WI38 (cell line): ENCODE results near the gene TGFBR3.
"Not testable (repeated sequence)": the region's sequence is repeated elsewhere in the genome, so short reads cannot be mapped to it uniquely, and the experiment has no call there.

Experiments used
- H3K4me3 ChIP-seq: 2 replicates; pipeline ENCODE4 v1.5.1; 2011; ENCODE audit warnings: low read depth, mild to moderate bottlenecking, control low read depth, low read length
- TF ChIP-seq, protein P1 (sequence below): IDR thresholded peaks from 2 replicates; pipeline ENCODE4 v1.5.1; 2012; ENCODE audit warnings: low read depth, mild to moderate bottlenecking, control low read depth, low read length

The TGFBR3 gene

DNA sequence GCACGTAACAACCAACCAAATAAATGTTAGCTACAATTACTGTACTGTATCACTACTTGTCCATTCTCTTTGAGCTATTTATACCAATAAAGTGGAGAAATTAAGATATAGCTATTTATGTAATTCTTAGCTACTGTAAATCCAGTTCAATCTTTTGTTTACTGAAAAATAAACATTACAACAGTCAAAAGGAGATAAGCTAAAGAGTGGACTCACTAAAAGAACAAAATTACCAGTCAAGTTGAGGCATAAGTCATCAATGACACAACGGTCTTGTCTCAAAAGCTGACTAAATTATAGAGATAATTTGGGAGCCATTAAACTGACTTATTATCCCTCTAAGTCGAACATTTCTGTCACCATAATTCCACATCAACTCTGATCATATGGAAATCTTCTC lies 22.5 kb downstream of the TGFBR3 start:
- no peak overlapping the region for H3K4me3 ChIP-seq
- TF ChIP-seq, protein P1, sequence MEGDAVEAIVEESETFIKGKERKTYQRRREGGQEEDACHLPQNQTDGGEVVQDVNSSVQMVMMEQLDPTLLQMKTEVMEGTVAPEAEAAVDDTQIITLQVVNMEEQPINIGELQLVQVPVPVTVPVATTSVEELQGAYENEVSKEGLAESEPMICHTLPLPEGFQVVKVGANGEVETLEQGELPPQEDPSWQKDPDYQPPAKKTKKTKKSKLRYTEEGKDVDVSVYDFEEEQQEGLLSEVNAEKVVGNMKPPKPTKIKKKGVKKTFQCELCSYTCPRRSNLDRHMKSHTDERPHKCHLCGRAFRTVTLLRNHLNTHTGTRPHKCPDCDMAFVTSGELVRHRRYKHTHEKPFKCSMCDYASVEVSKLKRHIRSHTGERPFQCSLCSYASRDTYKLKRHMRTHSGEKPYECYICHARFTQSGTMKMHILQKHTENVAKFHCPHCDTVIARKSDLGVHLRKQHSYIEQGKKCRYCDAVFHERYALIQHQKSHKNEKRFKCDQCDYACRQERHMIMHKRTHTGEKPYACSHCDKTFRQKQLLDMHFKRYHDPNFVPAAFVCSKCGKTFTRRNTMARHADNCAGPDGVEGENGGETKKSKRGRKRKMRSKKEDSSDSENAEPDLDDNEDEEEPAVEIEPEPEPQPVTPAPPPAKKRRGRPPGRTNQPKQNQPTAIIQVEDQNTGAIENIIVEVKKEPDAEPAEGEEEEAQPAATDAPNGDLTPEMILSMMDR = no peak

DNA sequence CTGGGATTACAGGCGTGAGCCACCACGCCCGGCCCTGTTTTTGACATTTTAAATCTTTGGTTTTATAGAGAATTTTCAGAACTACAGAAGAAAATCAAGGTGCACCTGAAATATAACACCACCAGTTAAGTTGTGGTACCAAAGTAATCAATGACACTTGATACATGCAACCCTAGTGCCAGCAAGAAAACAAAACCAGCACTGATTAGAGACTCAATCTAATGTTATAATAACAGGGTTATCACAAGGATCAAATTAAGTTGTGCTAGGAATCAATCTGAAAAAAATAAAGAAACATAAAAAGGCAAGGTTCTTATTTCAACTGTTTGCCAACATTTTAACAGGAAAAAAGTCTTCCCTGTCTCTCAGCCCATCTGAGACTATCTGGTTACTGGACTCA lies 23.8 kb downstream of the TGFBR3 start:
- TF ChIP-seq, protein P1 = no peak
- no peak overlapping the region for H3K4me3 ChIP-seq

DNA sequence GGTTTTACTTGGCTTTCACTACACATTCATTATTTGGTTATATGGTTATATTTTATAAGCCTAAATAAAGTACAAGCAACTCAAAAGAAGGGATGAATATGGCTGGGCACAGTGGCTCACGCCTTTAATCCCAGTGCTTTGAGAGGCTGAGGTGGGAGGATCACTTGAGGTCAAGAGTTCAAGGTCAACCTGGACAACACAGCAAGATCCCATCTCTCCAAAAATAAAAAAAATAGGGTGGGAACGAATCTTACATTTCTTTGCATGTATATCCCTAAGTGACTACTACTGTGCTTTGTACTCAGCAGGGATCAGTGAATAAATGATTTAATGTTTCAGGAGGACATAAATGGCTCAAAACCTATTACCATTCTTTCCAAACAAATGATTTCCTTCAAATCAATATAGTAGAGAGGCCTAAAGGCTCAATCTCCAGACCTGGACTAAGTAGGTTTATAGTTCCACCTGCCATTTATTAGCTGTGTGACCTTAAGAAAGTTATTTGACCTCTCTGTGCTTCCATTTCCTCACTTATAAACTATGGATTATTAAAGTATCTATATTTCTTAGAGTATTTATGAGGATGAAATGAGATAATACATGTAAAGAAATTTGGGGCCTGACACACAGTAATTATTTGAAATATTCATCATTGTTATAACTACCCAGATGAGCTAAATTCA lies 28.3 kb downstream of the TGFBR3 start:
- no peak overlapping the region for H3K4me3 ChIP-seq
- TF ChIP-seq, protein P1 = no peak

DNA sequence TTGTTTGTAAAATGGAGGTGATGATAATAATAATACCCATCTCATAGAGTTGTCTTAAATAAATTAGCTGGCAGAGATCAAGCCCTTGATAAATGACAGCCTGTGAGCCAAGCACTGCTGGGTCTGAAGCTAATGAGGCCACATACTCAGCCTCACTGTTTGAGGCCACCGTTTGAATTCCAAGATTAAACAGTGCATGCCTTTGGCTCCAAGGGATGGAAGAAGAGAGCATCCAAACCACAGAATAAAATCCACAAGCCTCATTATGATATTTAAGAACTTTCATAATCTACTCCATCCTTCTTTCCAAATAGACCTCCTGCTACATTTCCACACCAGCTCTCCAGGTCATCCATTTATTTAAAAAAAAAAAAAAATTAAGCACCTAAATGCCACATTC lies 29.0 kb downstream of the TGFBR3 start:
- H3K4me3 ChIP-seq = no peak overlapping the region
- TF ChIP-seq, protein P1 = no peak

DNA sequence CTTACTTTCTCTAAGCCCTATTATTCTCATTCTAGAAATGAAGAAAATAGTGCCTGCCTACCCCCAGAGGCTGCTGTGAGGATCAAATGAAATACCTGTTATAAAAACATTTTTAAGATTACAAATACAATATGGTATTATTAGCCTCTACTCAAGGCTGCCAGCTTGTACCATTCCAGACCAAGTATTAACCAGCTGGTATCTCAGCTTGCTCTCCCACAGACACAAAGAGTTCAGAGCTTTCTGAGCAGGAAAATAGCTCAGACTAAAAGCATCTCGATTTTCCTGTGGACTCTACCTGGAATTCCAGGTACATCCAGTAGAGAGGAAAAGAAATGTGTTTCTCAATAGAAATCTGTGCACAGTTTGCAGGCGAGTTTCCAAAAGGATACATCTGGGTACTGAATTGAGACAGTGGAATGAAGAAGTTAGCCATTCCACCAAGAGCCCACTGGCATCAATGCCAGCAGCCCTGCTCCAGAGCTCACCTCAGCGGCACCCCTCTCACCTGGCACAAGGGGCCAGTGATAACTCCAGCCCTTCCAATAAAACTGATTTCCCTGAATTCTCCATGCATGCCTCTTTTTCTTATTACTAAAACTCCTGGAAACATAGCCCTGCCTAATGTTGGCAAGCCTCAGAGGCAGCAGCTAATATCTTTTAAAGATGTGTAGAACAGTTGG lies 31.0 kb downstream of the TGFBR3 start:
- no peak overlapping the region for H3K4me3 ChIP-seq
- TF ChIP-seq, protein P1 = no peak

DNA sequence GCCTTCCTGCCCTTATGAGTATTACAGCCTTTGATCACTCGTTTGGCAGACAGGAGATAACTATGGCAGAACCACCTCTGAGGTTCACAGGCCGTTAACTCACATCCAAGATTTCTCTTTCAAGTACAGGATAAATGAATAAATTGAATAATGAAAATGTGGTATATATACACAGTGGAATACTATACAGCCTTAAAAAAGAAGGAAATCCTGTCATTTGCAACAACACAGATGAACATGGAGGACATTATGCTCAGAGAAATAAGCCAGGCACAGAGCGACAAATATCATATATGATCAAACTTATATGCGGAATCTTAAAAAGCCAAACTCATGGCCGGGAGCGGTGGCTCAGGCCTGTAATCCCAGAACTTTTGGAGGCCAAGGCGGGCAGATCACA lies 32.6 kb downstream of the TGFBR3 start:
- H3K4me3 ChIP-seq = no peak overlapping the region
- TF ChIP-seq, protein P1 = no peak

DNA sequence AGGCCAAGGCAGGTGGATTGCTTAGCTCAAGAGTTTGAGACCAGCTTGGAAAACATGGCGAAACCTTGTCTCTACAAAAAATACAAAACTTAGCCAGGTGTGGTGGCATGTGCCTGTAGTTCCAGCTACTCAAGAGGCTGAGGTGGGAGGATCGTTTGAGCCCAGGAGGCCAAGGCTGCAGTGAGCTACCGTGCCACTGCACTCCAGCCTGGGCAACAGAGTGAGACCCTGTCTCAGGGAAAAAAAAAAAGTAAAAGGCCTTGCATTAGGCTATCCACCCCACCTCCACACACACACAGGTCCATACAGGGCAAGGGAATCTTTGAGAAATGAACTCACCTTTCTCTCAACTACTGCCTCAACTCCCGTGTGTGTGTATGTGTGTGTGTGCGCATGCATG lies 33.9 kb downstream of the TGFBR3 start:
- H3K4me3 ChIP-seq = not testable (repeated sequence)
